Brain microvascular endothelial cell (primary cell): ENCODE measurements around the gene SUN5.

Source experiments
- DNase-seq: peaks from one replicate; pipeline ENCODE4 v3.0.0-alpha.2; 2020
- H3K27ac ChIP-seq: fragments of 250-450 bp; sonication (Bioruptor Pico); 2 replicates; pipeline ENCODE4 v1.5.1; 2020; ENCODE audit warnings: mild to moderate bottlenecking, moderate library complexity
- H3K27me3 ChIP-seq: fragments of 250-450 bp; sonication (Bioruptor Pico); replicated peaks from 2 replicates; pipeline ENCODE4 v1.5.1; 2020; ENCODE audit warnings: mild to moderate bottlenecking
- H3K36me3 ChIP-seq: fragments of 250-450 bp; sonication (Bioruptor Pico); replicated peaks from 2 replicates; pipeline ENCODE4 v1.5.1; 2020; ENCODE audit warnings: mild to moderate bottlenecking
- H3K4me3 ChIP-seq: 2 replicates; pipeline ENCODE4 v1.5.1; 2011; ENCODE audit warnings: low read depth, mild to moderate bottlenecking, control low read depth, low read length, moderate library complexity
- CTCF ChIP-seq: IDR thresholded peaks from 2 replicates; pipeline ENCODE4 v1.5.1; 2011; ENCODE audit warnings: low read depth, mild to moderate bottlenecking, moderate library complexity, low read length, control low read depth, inconsistent platforms; ENCODE audit errors: missing control alignments
- in situ Hi-C: cut with HindIII; loops from 2 replicates; pipeline ENCODE4 v1.10.0; 2017; ENCODE audit warnings: low sequenced_read_pairs, low pct_ligation_motif_present

Gene SUN5

GRCh38 chr20:32969356-32970114 lies 34.7 kb downstream of the SUN5 start:
- DNase-seq, result no peak
- in situ Hi-C loops, result no loop called here
- no peak overlapping the region for H3K4me3 ChIP-seq
- no peaks in the 10 kb centered on the region for H3K27me3 ChIP-seq
- no peak overlapping the region for H3K27ac ChIP-seq
- no peaks in the 10 kb centered on the region for H3K36me3 ChIP-seq
- TF ChIP-seq CTCF, result no peak

GRCh38 chr20:32968478-32969241 lies 35.6 kb downstream of the SUN5 start:
- no peak overlapping the region for H3K27ac ChIP-seq
- H3K27me3 ChIP-seq, result no peaks in the 10 kb centered on the region
- in situ Hi-C loops, result no loop called here
- no peaks in the 10 kb centered on the region for H3K36me3 ChIP-seq
- H3K4me3 ChIP-seq, result no peak overlapping the region
- DNase-seq, result no peak
- no peak for TF ChIP-seq CTCF

- no peak for TF ChIP-seq CTCF
- in situ Hi-C loops, result no loop called here
- H3K36me3 ChIP-seq, result no peaks in the 10 kb centered on the region
Observed at GRCh38 chr20:32967961-32968457, 36.2 kb downstream of the SUN5 start.

GRCh38 chr20:32966881-32967781 lies 37.1 kb downstream of the SUN5 start:
- no peak overlapping the region for H3K4me3 ChIP-seq
- DNase-seq, result no peak
- in situ Hi-C loops, result no loop called here
- H3K27me3 ChIP-seq, result no peaks in the 10 kb centered on the region
- TF ChIP-seq CTCF, result no peak
- no peak overlapping the region for H3K27ac ChIP-seq
- no peaks in the 10 kb centered on the region for H3K36me3 ChIP-seq

More at GRCh38 chr20:32967961-32968457, 36.2 kb downstream of the SUN5 start:
- H3K27ac ChIP-seq, result no peak overlapping the region
- DNase-seq, result no peak
- H3K27me3 ChIP-seq, result no peaks in the 10 kb centered on the region
- H3K4me3 ChIP-seq, result no peak overlapping the region

GRCh38 chr20:32966382-32966781 lies 37.9 kb downstream of the SUN5 start:
- no peak for TF ChIP-seq CTCF
- H3K36me3 ChIP-seq, result no peaks in the 10 kb centered on the region
- H3K4me3 ChIP-seq, result no peak overlapping the region
- in situ Hi-C loops, result no loop called here
- H3K27me3 ChIP-seq, result no peaks in the 10 kb centered on the region
- DNase-seq, result no peak
- H3K27ac ChIP-seq, result no peak overlapping the region
